HG03108 (cell line): ENCODE measurements around the gene SPART.

Experiments
- ATAC-seq: cut with Tn5 transposase; IDR thresholded peaks from one replicate; pipeline ENCODE4 v1.9.1; 2021; ENCODE audit warnings: moderate library complexity; ENCODE audit not compliant: unreplicated experiment

SPART gene

DNA sequence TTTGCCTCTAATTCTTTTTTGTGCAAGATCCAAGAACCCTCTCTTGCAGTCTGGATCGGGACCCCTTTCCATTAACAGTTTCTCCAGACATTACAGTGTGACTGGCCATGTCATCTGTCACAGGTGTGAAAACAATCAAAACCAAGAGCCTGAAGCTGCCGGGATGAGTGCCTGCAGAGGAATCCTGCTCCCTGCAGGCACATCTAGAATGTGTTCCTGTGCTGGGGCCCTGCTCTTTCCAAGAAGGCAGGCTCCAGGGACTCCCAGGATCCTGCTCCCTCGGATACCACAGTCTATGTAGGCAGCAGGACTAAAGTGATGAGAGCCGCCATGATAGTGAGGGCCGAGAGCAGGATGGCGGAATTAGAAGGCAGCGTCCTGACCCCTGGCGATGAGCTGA is 87.4 kb downstream of the SPART start:
- no peak for ATAC-seq
